Adrenal gland (tissue), 12 donors: Measurements from ENCODE around the gene RAD51AP2. TPM values are rescaled to one million over a fixed set of nuclear protein-coding genes. Genes with fewer than 3 reads are reported as not detected.

ENCODE experiments used
- DNase-seq, 7 donors: peaks; one replicate each; pipeline ENCODE4 v3.0.0-alpha.2; 2019 to 2020
- H3K27ac ChIP-seq, 5 donors: fragments of 200-600 bp; sonication (generic) in 4 of 5; 1 replicate in 3 of 5; 2 replicates in 2 of 5; pipeline versions ENCODE4 v1.5.1 to v1.8.0; 2016 to 2020; ENCODE audit warnings: mild to moderate bottlenecking in 1 of 5
- H3K27me3 ChIP-seq: fragments of 200-600 bp; 2 replicates; pipeline ENCODE4 v1.8.0; 2021
- H3K36me3 ChIP-seq, 2 donors: fragments of 200-600 bp; replicated peaks in 1 of 2; 1 replicate in 1 of 2; 2 replicates in 1 of 2; pipeline versions ENCODE4 v1.5.1 to v1.8.0; 2018 to 2022
- H3K4me1 ChIP-seq, 2 donors: fragments of 200-600 bp; replicated peaks in 1 of 2; 1 replicate in 1 of 2; 2 replicates in 1 of 2; pipeline versions ENCODE4 v1.5.1 to v1.8.0; 2018 to 2021
- H3K4me3 ChIP-seq, 4 donors: fragments of 200-600 bp; sonication (generic) in 3 of 4; one replicate each; pipeline ENCODE4 v1.5.1; 2016 to 2018
- H3K9me3 ChIP-seq, 3 donors: fragments of 200-600 bp; sonication (generic) in 1 of 3; replicated peaks in 1 of 3; 1 replicate in 2 of 3; 2 replicates in 1 of 3; pipeline versions ENCODE4 v1.5.1 to v1.8.0; 2016 to 2021
- POLR2A ChIP-seq, 2 donors: fragments of 450-650 bp; IDR thresholded peaks; one replicate each; pipeline ENCODE4 v1.6.1; 2017; ENCODE audit warnings: antibody characterized with exemption in 2 of 2, mild to moderate bottlenecking in 2 of 2, moderate library complexity in 1 of 2
- WGBS, 4 donors: extraction: QIAGEN DNeasy Blood & Tissue Kit in 2 of 4; methylation state at CpG; one replicate each; pipeline versions ENCODE4 v1.1.5 to v1.1.7; 2013 to 2017; 5-methylcytosine and 5-hydroxymethylcytosine counted together
- intact Hi-C, 2 donors: fragments of 100-400 bp; cut with DNase I; formaldehyde crosslinking; loops; one replicate each; pipeline versions ENCODE4 v1.14.1 to v1.15.0; 2022 to 2023
- polyA plus RNA-seq, 3 donors: library from polyadenylated mRNA; stranded (reverse); fragments of 200-250 nt in 2 of 3; fragments of 350-450 nt in 1 of 3; fragmentation: Illumina TruSeq in 1 of 3; extraction: RNeasy Lipid Tissue Mini Kit (QIAGEN cat#74804) in 1 of 3; gene quantifications; one replicate each; pipeline ENCODE4 v1.2.3, GENCODE V29; 2013 to 2014
- total RNA-seq, 9 donors: library from RNA; depleted of rRNA in 4 of 9; stranded (reverse); fragments of >200 nt in 4 of 9; fragments of 120-200 nt in 1 of 9; fragmentation: NEBNext Ultra II Directional in 1 of 9; extraction: Animal tissue kit (Norgen Biotek cat#: 25700) in 1 of 9; gene quantifications; one replicate each; pipeline versions ENCODE4 v1.1.0 to v1.2.4, GENCODE V29; 2013 to 2023
- TF ChIP-seq, protein P1 (sequence below), 6 experiments: fragments of 450-650 bp in 4 of 6; fragments of 200-600 bp in 2 of 6; sonication (generic) in 1 of 6; IDR thresholded peaks; 1 replicate in 5 of 6; 2 replicates in 1 of 6; pipeline versions ENCODE4 v1.5.1 to v1.8.0; 2016 to 2021; ENCODE audit warnings: antibody characterized with exemption in 6 of 6, mild to moderate bottlenecking in 2 of 6, moderate library complexity in 1 of 6
- donor health status: healthy with polysubstance abuse.
- donor health status: Bipolar disorder and iron deficiency.
- donor health status: DM: yes; HTN: yes; CAD: no.
- donor health status: DM: no; HTN: no; CAD: no.
- donor health status: DM: no; HTN: no; CAD: no.
- donor health status: DM: yes; HTN: yes; CAD: no.

RAD51AP2 gene
- total and polyA plus RNA-seq, 12 donors = 0.07 to 0.20 (median 0.11) TPM; not detected in 4

DNA sequence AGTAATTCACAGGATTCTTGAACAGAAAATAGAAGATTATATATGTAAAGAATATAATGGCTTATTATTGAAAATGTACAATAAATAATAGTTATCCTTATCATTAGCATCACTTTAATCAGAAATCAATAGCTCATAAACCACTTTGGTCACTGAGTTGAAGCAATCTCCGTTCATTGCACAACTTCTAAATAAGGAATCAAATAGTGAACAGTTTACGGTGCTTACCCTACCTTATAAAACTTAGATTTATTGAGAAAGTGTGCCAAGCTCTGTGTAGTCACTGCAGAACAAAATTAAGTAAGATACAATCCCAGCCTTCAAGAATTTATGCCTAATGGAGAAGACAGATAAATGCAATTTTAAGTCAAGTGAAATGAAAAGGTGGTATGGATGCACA lies 29.0 kb upstream of the RAD51AP2 start:
- H3K36me3 ChIP-seq = no peaks in the 10 kb centered on the region
- no peak overlapping the region for H3K27ac ChIP-seq
- 66 to 75% (median 71%) methylated on average over 2 of the region's 2 CpGs for WGBS, 4 donors
- peaks cover 0 to 5% of the 10 kb centered on the region in 2 donors for H3K4me1 ChIP-seq
- H3K9me3 ChIP-seq = no peaks in the 10 kb centered on the region
- no peak for TF ChIP-seq POLR2A (IDR thresholded peaks at IDR 0.05)
- TF ChIP-seq, protein P1, sequence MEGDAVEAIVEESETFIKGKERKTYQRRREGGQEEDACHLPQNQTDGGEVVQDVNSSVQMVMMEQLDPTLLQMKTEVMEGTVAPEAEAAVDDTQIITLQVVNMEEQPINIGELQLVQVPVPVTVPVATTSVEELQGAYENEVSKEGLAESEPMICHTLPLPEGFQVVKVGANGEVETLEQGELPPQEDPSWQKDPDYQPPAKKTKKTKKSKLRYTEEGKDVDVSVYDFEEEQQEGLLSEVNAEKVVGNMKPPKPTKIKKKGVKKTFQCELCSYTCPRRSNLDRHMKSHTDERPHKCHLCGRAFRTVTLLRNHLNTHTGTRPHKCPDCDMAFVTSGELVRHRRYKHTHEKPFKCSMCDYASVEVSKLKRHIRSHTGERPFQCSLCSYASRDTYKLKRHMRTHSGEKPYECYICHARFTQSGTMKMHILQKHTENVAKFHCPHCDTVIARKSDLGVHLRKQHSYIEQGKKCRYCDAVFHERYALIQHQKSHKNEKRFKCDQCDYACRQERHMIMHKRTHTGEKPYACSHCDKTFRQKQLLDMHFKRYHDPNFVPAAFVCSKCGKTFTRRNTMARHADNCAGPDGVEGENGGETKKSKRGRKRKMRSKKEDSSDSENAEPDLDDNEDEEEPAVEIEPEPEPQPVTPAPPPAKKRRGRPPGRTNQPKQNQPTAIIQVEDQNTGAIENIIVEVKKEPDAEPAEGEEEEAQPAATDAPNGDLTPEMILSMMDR (IDR thresholded peaks at IDR 0.05) = no peak
- intact Hi-C loops = no loop called here
- no peak for DNase-seq
- H3K27me3 ChIP-seq = no peaks in the 10 kb centered on the region
- no peak overlapping the region for H3K4me3 ChIP-seq

DNA sequence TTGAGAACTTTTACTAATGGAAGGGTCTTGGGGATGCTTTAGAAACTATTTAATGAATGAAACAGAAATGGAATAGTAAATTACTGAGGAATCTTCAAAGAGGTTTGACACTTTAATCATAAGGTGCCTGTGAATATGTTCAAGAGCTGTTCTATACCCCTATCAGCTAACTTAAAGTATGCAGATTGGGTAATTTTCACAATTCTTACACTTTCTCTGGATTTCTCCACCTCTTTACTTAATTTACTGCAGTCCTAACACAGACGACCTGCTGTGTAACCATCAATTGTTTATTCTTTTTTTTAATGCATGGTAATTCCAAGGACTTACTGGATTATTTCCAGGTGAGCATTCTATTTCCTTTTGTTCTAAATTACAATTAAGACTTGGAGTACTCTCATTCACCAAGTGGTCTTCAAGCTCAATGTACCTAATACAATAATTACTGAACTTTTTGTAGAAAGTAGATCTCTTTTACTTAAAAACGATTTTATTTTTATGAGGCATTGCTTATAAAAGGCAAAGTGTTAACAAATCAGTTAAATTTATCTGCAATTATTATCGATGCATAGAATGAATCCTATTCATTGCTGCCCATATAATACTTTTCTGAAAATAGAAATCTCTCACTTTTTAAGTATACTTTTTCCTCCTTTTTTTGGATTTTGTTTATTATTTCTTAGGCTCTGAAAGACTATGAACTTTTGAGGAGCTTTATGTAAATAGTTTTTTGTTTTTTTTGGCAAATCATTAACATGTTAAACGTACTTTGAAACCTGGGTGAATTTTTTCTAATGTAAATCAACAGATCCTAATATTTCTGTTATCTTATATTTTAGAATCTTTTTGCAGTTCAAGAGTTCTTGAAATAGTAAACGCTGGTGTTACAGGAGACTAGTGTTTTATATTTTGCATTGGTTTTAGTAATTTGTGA lies 27.7 kb upstream of the RAD51AP2 start:
- 52 to 58% (median 53%) methylated on average over 5 of the region's 5 CpGs for WGBS, 4 donors

DNA sequence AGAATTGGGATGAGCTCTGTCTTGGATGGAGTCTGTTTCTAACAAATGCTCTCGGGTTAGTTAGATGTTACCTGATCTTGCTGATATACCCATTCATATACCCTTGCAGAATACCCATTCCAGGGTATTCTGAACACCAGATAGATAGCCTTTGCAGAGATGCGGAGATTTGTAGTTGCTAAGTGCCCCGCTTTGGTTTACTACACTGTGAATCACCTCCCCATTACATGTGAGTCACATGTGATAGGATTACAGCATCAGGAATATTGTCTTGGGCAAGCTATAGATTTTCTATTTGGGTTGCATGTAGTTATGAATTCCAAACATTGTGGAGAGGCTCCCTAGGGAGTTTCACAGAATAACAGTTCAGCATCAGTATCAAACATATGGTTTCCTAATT lies 26.0 kb upstream of the RAD51AP2 start:
- 44 to 70% (median 54%) methylated on average over 3 of the region's 3 CpGs for WGBS, 4 donors
- no peaks in the 10 kb centered on the region for H3K9me3 ChIP-seq
- no peak for DNase-seq
- intact Hi-C loops = no loop called here
- no peak for TF ChIP-seq POLR2A (IDR thresholded peaks at IDR 0.05)
- TF ChIP-seq, protein P1 (IDR thresholded peaks at IDR 0.05) = no peak
- H3K4me3 ChIP-seq = peak overlapping the region in 1 of 4 donors; percentile 13
- peak overlapping the region in 1 of 5 donors; percentile 71 for H3K27ac ChIP-seq
- H3K27me3 ChIP-seq = peaks cover 5% of the 10 kb centered on the region
- peaks cover 0 to 5% of the 10 kb centered on the region in 2 donors for H3K4me1 ChIP-seq
- H3K36me3 ChIP-seq = no peaks in the 10 kb centered on the region

More for the DNA sequence above, 27.7 kb upstream of the RAD51AP2 start:
- H3K36me3 ChIP-seq = no peaks in the 10 kb centered on the region
- intact Hi-C loops = no loop called here
- no peaks in the 10 kb centered on the region for H3K9me3 ChIP-seq
- H3K4me3 ChIP-seq = no peak overlapping the region
- DNase-seq = no peak
- no peaks in the 10 kb centered on the region for H3K27me3 ChIP-seq
- H3K27ac ChIP-seq = no peak overlapping the region
- peaks cover 0 to 5% of the 10 kb centered on the region in 2 donors for H3K4me1 ChIP-seq
- TF ChIP-seq, protein P1 (IDR thresholded peaks at IDR 0.05) = no peak
- TF ChIP-seq POLR2A (IDR thresholded peaks at IDR 0.05) = no peak

DNA sequence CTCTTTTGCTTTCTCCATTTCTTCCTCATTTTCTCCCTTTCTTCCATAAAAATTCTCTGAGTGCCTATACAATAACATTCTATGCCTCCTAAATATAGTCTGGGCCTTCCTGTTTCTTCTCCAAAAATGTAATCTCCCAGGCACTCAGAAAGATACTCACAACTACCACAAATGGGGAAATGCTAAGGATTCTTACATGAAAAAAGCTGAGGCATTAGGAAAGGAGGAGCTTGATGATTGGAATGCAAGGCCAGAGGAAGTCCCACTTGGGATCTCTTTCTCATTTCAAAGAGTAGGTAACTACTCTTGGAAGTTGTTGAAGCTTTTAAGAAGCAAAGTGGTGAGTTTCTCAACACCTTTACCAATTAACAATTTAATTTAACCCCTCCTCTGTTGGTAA lies 25.6 kb upstream of the RAD51AP2 start:
- peaks cover 5% of the 10 kb centered on the region for H3K27me3 ChIP-seq
- intact Hi-C loops = no loop called here

More for the DNA sequence above, 25.6 kb upstream of the RAD51AP2 start:
- TF ChIP-seq POLR2A (IDR thresholded peaks at IDR 0.05) = peak in 1 of 2 donors; percentile 16
- TF ChIP-seq, protein P1 (IDR thresholded peaks at IDR 0.05) = no peak
- Histone ChIP-seq H3K9me3 (no peaks in the 10 kb centered on the region), H3K27ac (peak overlapping the region in 1 of 5 donors; percentile 71), H3K4me3 (peak overlapping the region in 1 of 4 donors; percentile 13), H3K36me3 (no peaks in the 10 kb centered on the region), H3K4me1 (peaks cover 0 to 5% of the 10 kb centered on the region in 2 donors)
- DNase-seq = no peak
